DND-41 (cell line): ENCODE results near the gene SIGLEC9.

Source experiments
- EZH2 ChIP-seq: IDR thresholded peaks from 3 replicates; pipeline ENCODE4 v1.6.1; 2012; ENCODE audit warnings: borderline replicate concordance, low read depth, mild to moderate bottlenecking, moderate library complexity, low read length, inconsistent platforms; ENCODE audit not compliant: severe bottlenecking
- TF ChIP-seq, protein P1 (sequence below): IDR thresholded peaks from 2 replicates; pipeline ENCODE4 v1.5.1; 2012; ENCODE audit warnings: borderline replicate concordance, low read length, moderate library complexity, mild to moderate bottlenecking; ENCODE audit not compliant: poor library complexity, severe bottlenecking; ENCODE audit errors: extremely low read depth

DNA sequence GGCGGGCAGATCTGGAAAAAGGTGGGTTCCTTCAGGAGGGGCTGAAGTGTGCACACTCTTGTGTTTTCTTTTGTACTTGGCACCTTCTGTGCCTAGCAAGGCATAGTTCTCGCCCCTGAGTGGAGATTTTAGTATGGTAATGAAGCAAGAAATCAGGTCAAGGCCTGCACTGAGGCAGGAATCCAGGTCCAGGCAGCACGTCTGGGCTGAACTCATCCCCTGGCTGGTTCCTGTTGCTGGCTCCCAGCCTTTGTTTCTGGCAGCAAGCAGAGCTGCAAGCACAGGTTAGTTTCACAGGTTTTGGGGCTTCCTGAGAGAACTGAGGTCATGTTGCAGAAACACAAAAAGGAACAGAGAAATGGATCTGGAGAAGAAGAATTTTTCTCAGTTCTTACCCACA is 38.6 kb downstream of the SIGLEC9 start:
- TF ChIP-seq, protein P1, sequence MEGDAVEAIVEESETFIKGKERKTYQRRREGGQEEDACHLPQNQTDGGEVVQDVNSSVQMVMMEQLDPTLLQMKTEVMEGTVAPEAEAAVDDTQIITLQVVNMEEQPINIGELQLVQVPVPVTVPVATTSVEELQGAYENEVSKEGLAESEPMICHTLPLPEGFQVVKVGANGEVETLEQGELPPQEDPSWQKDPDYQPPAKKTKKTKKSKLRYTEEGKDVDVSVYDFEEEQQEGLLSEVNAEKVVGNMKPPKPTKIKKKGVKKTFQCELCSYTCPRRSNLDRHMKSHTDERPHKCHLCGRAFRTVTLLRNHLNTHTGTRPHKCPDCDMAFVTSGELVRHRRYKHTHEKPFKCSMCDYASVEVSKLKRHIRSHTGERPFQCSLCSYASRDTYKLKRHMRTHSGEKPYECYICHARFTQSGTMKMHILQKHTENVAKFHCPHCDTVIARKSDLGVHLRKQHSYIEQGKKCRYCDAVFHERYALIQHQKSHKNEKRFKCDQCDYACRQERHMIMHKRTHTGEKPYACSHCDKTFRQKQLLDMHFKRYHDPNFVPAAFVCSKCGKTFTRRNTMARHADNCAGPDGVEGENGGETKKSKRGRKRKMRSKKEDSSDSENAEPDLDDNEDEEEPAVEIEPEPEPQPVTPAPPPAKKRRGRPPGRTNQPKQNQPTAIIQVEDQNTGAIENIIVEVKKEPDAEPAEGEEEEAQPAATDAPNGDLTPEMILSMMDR = no peak
- TF ChIP-seq EZH2 = no peak
